ENCODE measurements around the gene TACC2. TPM values are rescaled to one million over a fixed set of nuclear protein-coding genes. Genes with fewer than 3 reads are reported as not detected.
"Not testable (repeated sequence)": the region's sequence is repeated elsewhere in the genome, so short reads cannot be mapped to it uniquely, and the experiment has no call there.

The TACC2 gene
- polyA plus RNA-seq, 1 donor from 2014 or later, result not detected

DNA sequence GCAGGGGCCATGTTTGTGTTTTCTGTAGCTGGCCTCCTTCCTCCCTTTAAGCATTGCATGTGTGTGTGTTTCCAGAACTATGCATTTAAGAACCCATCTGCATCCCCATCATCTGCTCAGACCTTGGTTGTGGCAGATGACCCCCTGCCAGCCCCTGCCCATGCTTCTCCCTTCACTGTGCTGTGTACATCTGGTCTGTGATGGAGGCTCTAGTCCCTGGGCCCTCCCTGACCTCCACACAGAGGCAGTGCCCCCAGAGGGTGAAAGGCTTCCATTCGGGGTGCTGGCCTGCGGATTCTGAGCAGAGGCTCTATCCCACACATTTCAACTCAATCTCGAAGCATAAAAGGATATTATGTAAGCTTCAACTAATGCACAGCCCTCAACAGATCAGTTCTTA lies 89.4 kb downstream of the TACC2 start:
- H3K27me3 Mint-ChIP-seq, result peaks cover 3% of the 10 kb centered on the region
- H3K27ac Mint-ChIP-seq, result no peak overlapping the region
- no peaks in the 10 kb centered on the region for H3K36me3 Mint-ChIP-seq
- no peaks in the 10 kb centered on the region for H3K9me3 Mint-ChIP-seq
- H3K4me3 Mint-ChIP-seq, result no peak overlapping the region
- no peaks in the 10 kb centered on the region for H3K4me1 Mint-ChIP-seq

DNA sequence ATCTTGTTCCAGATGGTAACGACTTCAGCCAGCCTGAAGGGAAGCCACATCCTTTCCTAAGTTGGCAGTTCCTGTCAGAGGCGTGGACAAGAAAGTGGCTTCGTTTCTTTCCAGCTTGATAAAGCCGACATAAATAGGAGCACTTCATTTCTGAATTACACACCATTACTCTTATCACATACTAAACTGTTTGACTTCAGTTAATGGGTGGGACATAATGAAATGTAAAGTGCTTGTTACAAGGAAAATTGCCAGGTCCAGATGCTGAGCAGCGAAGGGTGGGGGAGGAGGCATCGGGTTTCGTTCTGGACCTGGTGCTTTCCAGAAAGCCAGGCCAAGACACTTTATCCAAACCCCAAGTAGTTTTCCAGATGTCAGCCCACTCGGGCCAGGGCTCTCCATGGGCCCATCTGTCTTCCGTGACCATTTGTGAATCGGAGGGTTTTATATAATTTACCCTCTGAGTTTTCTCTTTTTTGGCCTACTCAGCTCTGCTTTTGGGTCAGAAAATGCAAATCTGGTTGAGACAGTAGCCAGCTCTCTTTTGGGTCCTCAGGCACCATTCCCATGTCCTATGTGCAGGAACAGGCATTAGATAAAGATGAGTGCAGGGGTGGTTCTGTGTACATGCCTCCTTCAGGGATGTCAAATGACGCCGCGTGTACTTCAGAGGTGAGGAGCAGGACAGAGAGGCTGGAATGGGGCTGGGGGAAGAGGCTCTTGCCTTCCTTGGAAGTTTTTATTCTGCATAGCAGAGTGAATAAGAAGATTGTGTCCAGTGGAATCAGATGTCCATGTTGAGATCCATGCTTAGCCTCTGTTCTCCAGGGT lies 90.2 kb downstream of the TACC2 start:
- Mint-ChIP-seq H3K4me1 (no peaks in the 10 kb centered on the region), H3K27me3 (peaks cover 3% of the 10 kb centered on the region), H3K27ac (no peak overlapping the region), H3K9me3 (no peaks in the 10 kb centered on the region), H3K36me3 (no peaks in the 10 kb centered on the region), H3K4me3 (no peak overlapping the region)

DNA sequence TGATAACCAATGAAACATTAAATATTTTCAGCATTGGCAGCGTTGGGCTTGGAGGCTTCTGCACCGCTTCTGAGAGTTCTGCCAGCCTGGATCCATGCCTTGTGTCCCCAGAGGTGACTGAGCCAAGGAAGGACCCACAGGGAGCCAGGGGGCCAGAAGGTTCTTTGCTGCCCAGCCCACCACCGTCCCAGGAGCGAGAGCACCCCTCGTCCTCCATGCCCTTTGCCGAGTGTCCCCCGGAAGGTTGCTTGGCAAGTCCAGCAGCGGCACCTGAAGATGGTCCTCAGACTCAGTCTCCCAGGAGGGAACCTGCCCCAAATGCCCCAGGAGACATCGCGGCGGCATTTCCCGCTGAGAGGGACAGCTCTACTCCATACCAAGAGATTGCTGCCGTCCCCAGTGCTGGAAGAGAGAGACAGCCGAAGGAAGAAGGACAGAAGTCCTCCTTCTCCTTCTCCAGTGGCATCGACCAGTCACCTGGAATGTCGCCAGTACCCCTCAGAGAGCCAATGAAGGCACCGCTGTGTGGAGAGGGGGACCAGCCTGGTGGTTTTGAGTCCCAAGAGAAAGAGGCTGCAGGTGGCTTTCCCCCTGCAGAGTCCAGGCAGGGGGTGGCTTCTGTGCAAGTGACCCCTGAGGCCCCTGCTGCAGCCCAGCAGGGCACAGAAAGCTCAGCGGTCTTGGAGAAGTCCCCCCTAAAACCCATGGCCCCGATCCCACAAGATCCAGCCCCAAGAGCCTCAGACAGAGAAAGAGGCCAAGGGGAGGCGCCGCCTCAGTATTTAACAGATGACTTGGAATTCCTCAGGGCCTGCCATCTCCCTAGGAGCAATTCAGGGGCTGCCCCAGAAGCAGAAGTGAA lies 93.9 kb downstream of the TACC2 start:
- H3K4me1 Mint-ChIP-seq, result no peaks in the 10 kb centered on the region

DNA sequence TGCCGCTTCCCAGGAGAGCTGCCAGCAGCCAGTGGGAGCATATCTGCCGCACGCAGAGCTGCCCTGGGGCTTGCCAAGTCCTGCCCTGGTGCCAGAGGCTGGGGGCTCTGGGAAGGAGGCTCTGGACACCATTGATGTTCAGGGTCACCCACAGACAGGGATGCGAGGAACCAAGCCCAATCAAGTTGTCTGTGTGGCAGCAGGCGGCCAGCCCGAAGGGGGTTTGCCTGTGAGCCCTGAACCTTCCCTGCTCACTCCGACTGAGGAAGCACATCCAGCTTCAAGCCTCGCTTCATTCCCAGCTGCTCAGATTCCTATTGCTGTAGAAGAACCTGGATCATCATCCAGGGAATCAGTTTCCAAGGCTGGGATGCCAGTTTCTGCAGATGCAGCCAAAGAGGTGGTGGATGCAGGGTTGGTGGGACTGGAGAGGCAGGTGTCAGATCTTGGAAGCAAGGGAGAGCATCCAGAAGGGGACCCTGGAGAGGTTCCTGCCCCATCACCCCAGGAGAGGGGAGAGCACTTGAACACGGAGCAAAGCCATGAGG lies 94.6 kb downstream of the TACC2 start:
- Mint-ChIP-seq H3K27me3 (peaks cover 1% of the 10 kb centered on the region), H3K9me3 (no peaks in the 10 kb centered on the region), H3K4me3 (no peak overlapping the region), H3K36me3 (no peaks in the 10 kb centered on the region), H3K27ac (no peak overlapping the region), H3K4me1 (no peaks in the 10 kb centered on the region)

More for the DNA sequence above, 93.9 kb downstream of the TACC2 start:
- Mint-ChIP-seq H3K27me3 (peaks cover 3% of the 10 kb centered on the region), H3K4me3 (no peak overlapping the region), H3K9me3 (no peaks in the 10 kb centered on the region), H3K27ac (no peak overlapping the region), H3K36me3 (no peaks in the 10 kb centered on the region)

DNA sequence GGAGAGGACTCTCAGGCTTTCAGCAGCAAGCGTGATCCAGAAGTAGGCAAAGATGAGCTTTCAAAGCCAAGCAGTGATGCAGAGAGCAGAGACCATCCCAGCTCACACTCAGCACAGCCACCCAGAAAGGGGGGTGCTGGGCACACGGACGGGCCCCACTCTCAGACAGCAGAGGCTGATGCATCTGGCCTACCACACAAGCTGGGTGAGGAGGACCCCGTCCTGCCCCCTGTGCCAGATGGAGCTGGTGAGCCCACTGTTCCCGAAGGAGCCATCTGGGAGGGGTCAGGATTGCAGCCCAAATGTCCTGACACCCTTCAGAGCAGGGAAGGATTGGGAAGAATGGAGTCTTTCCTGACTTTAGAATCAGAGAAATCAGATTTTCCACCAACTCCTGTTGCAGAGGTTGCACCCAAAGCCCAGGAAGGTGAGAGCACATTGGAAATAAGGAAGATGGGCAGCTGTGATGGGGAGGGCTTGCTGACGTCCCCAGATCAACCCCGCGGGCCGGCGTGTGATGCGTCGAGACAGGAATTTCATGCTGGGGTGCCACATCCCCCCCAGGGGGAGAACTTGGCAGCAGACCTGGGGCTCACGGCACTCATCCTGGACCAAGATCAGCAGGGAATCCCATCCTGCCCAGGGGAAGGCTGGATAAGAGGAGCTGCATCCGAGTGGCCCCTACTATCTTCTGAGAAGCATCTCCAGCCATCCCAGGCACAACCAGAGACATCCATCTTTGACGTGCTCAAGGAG lies 95.5 kb downstream of the TACC2 start:
- no peaks in the 10 kb centered on the region for H3K9me3 Mint-ChIP-seq
- H3K36me3 Mint-ChIP-seq, result no peaks in the 10 kb centered on the region
- peaks cover 1% of the 10 kb centered on the region for H3K27me3 Mint-ChIP-seq
- no peak overlapping the region for H3K27ac Mint-ChIP-seq
- H3K4me1 Mint-ChIP-seq, result no peaks in the 10 kb centered on the region
- no peak overlapping the region for H3K4me3 Mint-ChIP-seq

DNA sequence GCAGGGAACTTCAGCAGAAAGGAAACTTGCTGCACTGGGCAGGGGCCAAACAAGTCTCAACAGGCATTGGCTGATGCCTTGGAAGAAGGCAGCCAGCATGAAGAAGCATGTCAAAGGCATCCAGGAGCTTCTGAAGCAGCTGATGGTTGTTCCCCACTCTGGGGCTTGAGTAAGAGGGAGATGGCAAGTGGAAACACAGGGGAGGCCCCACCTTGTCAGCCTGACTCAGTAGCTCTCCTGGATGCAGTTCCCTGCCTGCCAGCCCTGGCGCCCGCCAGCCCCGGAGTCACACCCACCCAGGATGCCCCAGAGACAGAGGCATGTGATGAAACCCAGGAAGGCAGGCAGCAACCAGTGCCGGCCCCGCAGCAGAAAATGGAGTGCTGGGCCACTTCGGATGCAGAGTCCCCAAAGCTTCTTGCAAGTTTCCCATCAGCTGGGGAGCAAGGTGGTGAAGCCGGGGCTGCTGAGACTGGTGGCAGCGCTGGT lies 96.5 kb downstream of the TACC2 start:
- Mint-ChIP-seq H3K36me3 (no peaks in the 10 kb centered on the region), H3K4me1 (no peaks in the 10 kb centered on the region), H3K4me3 (no peak overlapping the region), H3K27me3 (peaks cover 1% of the 10 kb centered on the region), H3K9me3 (no peaks in the 10 kb centered on the region), H3K27ac (no peak overlapping the region)

DNA sequence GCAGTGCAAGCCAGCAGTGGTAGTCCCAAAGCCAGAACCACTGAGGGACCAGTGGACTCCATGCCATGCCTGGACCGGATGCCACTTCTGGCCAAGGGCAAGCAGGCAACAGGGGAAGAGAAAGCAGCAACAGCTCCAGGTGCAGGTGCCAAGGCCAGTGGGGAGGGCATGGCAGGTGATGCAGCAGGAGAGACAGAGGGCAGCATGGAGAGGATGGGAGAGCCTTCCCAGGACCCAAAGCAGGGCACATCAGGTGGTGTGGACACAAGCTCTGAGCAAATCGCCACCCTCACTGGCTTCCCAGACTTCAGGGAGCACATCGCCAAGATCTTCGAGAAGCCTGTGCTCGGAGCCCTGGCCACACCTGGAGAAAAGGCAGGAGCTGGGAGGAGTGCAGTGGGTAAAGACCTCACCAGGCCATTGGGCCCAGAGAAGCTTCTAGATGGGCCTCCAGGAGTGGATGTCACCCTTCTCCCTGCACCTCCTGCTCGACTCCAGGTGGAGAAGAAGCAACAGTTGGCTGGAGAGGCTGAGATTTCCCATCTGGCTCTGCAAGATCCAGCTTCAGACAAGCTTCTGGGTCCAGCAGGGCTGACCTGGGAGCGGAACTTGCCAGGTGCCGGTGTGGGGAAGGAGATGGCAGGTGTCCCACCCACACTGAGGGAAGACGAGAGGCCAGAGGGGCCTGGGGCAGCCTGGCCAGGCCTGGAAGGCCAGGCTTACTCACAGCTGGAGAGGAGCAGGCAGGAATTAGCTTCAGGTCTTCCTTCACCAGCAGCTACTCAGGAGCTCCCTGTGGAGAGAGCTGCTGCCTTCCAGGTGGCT lies 97.7 kb downstream of the TACC2 start:
- Mint-ChIP-seq H3K27ac (no peak overlapping the region), H3K4me1 (no peaks in the 10 kb centered on the region), H3K27me3 (peaks cover 1% of the 10 kb centered on the region), H3K9me3 (no peaks in the 10 kb centered on the region), H3K36me3 (no peaks in the 10 kb centered on the region), H3K4me3 (no peak overlapping the region)

DNA sequence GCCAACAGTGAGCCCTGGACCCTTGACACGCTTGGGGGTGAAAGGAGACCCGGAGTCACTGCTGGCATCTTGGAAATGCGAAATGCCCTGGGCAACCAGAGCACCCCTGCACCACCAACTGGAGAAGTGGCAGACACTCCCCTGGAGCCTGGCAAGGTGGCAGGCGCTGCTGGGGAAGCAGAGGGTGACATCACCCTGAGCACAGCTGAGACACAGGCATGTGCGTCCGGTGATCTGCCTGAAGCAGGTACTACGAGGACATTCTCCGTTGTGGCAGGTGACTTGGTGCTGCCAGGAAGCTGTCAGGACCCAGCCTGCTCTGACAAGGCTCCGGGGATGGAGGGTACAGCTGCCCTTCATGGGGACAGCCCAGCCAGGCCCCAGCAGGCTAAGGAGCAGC lies 98.5 kb downstream of the TACC2 start:
- no peaks in the 10 kb centered on the region for H3K4me1 Mint-ChIP-seq
- no peak overlapping the region for H3K27ac Mint-ChIP-seq
- H3K27me3 Mint-ChIP-seq, result peaks cover 4% of the 10 kb centered on the region
- H3K36me3 Mint-ChIP-seq, result no peaks in the 10 kb centered on the region
- no peaks in the 10 kb centered on the region for H3K9me3 Mint-ChIP-seq
- no peak overlapping the region for H3K4me3 Mint-ChIP-seq

DNA sequence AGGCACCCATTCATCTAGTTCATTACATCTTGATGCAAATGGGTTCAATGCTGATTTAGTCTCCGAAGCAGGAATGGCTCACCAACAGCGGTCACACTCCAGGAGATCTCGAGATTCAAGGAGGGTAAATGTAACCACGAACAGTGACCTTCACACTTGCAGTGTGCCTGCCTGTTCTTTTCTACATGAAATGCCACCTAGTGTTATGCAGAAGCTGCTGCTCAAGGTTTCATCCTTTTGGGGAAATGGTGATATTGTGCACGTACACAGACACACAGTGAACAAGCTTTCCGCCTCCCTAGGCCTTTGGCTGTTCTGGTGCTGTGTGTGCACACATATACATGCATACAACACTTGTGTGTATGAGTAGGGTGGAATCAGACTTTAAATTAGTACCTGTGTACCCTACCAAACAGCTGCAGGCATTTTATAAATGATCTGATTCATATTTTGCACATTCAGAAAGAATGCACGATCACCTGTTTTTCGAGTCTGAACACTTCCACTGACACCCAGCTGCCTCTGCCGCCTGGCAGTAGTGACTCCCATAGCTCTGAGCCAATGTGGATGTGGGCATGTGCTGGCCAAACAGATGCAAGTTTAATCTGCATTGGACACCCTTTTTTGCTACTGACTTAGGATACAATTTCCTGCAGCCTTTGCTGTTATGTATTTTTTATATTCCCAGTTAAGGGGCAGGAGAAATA lies 100.5 kb downstream of the TACC2 start:
- Mint-ChIP-seq H3K27me3 (peaks cover 2% of the 10 kb centered on the region), H3K4me1 (no peaks in the 10 kb centered on the region), H3K4me3 (no peak overlapping the region), H3K9me3 (no peaks in the 10 kb centered on the region), H3K36me3 (no peaks in the 10 kb centered on the region), H3K27ac (no peak overlapping the region)

DNA sequence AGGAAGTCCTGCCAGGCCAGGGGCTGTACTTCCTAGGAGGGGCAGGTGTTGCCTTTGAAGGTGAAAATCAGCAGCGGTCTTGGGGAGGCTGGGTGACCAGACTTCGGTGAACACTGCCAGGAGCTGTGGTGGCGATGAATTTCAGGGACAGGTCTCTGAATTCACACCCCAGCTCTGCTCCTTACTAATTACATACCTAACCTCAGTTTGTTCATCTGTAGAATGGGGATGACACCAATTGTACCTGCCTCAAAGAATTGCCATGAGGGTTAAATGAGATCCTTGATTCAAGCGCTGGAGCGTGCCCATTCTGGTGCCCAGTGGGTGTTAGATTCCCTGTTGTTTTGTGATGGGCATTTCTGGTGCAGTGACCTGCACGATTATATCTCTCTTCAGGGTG lies 102.8 kb downstream of the TACC2 start:
- Mint-ChIP-seq H3K4me1 (no peaks in the 10 kb centered on the region), H3K9me3 (no peaks in the 10 kb centered on the region), H3K27ac (no peak overlapping the region), H3K36me3 (no peaks in the 10 kb centered on the region), H3K4me3 (no peak overlapping the region), H3K27me3 (peaks cover 2% of the 10 kb centered on the region)

DNA sequence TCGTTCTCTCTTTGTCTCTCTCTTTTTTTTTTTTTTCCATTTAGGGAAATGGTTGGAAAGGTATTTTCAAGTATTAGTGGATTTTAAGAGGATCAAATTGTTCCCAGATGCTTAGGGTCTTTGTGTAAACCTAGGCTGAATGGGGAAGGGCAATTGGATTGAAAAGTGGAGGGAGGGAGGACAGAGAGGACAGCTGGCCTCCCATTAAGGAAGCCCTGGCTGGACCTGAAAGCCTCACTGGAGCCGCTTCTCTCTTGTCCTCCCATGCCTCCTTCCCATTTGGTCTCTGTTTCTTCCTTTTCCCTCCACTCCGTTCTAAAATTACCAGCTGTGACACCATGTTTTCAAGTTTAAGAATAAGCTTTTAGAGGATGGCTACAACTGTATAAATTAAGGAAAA lies 104.1 kb downstream of the TACC2 start:
- H3K9me3 Mint-ChIP-seq, result no peaks in the 10 kb centered on the region
- H3K4me1 Mint-ChIP-seq, result no peaks in the 10 kb centered on the region
- no peak overlapping the region for H3K27ac Mint-ChIP-seq
- no peak overlapping the region for H3K4me3 Mint-ChIP-seq
- peaks cover 2% of the 10 kb centered on the region for H3K27me3 Mint-ChIP-seq
- no peaks in the 10 kb centered on the region for H3K36me3 Mint-ChIP-seq

DNA sequence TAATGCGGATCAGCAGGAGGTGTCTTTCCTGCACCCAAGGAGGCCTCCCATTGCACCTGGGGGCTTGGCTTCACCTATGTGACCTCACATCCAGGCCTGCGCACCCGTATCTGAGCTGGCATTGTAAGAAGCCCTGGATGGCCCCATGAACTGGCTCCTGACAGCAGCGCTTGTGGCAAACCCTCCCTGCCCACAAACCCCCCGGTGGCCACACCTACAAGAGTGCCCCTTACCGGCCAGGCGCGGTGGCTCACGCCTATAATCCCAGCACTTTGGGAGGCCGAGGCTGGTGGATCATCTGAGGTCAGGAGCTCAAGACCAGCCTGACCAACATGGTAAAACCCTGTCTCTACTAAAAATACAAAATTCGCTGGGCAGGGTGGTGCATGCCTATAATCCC lies 107.2 kb downstream of the TACC2 start:
- not testable (repeated sequence) for H3K27ac Mint-ChIP-seq, H3K9me3 Mint-ChIP-seq, H3K4me3 Mint-ChIP-seq, H3K4me1 Mint-ChIP-seq, H3K36me3 Mint-ChIP-seq, H3K27me3 Mint-ChIP-seq

DNA sequence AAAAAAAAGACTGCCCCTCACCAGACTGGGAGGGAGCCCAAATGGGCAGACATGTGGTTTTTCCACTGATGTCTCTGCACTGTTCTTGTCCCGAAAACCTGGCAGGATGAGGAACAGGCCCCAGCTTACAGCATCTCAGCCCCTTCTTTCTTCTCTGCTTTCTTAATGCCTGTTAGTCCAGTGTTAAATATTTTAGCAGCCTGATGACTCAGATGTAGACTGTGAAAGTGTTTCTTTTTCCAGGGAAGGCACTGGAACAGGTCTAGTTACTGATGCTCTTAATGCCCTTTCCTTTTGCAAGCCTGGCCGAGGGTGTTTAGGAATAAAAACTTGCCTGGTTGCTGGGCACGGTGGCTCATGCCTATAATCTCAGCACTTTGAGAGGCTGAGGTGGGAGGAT lies 107.7 kb downstream of the TACC2 start:
- H3K36me3 Mint-ChIP-seq, result no peaks in the 10 kb centered on the region
- no peaks in the 10 kb centered on the region for H3K9me3 Mint-ChIP-seq
- no peak overlapping the region for H3K4me3 Mint-ChIP-seq
- H3K27me3 Mint-ChIP-seq, result peaks cover 2% of the 10 kb centered on the region
- H3K4me1 Mint-ChIP-seq, result no peaks in the 10 kb centered on the region
- H3K27ac Mint-ChIP-seq, result no peak overlapping the region

DNA sequence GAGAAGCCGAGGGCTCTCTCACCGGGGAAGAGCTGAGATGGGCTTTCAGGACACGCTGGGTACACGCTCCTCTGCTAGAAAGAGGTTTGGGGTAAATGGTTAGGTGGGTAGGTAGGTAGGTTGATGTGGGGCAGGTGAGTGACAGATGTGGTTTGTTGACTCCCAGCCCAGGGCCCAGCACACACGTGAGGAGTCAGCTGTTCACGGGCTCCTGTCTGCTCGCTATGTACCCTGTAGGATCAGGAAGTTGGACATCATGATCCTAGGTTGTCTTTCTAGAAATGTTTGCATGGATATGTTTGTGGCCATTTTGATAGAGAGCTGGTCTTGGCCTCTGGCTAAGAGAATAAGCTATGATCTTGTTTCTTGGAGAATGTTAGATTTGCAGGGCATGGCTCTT lies 109.0 kb downstream of the TACC2 start:
- Mint-ChIP-seq H3K27ac (no peak overlapping the region), H3K36me3 (no peaks in the 10 kb centered on the region), H3K9me3 (peaks cover 0 to 2% (median 0%) of the 10 kb centered on the region in 3 donors), H3K4me1 (no peaks in the 10 kb centered on the region), H3K4me3 (no peak overlapping the region), H3K27me3 (peaks cover 3% of the 10 kb centered on the region)

Measured in IgD-negative memory B cell (primary cell).